GM12801 (cell line): ENCODE data around the gene TMEM52.

Source experiments
- CTCF ChIP-seq: IDR thresholded peaks from one replicate; pipeline ENCODE4 v1.5.1; 2011; ENCODE audit warnings: control low read depth; ENCODE audit not compliant: insufficient read length; ENCODE audit errors: extremely low read depth

TMEM52 gene

GRCh38 chr1:1889090-1889750 lies 29.9 kb downstream of the TMEM52 start:
- TF ChIP-seq CTCF = no peak

- no peak for TF ChIP-seq CTCF
Observed at GRCh38 chr1:1883092-1883873, 35.8 kb downstream of the TMEM52 start.

- no peak for TF ChIP-seq CTCF
Observed at GRCh38 chr1:1881727-1882126, 37.4 kb downstream of the TMEM52 start.

GRCh38 chr1:1880617-1881312 lies 38.3 kb downstream of the TMEM52 start:
- no peak for TF ChIP-seq CTCF

- TF ChIP-seq CTCF = no peak
Observed at GRCh38 chr1:1879942-1880341, 39.1 kb downstream of the TMEM52 start.

- TF ChIP-seq CTCF = no peak
Observed at GRCh38 chr1:1877865-1878436, 41.1 kb downstream of the TMEM52 start.

- no peak for TF ChIP-seq CTCF
Observed at GRCh38 chr1:1876335-1876930, 42.6 kb downstream of the TMEM52 start.
